H1 (cell line): Measurements from ENCODE around the gene STRIP2. TPM values are rescaled to one million over a fixed set of nuclear protein-coding genes. Genes with fewer than 3 reads are reported as not detected.

Experiments
- CTCF ChIA-PET: fragments of 300-600 bp; sonication (Branson Sonifier 250); formaldehyde crosslinking; loops from one replicate; lab custom pipeline; 2021; ENCODE audit not compliant: partially characterized antibody; lab: Charles Lee
- POLR2A ChIA-PET: fragments of 300-600 bp; sonication (Branson Sonifier 250); formaldehyde crosslinking; loops from one replicate; lab custom pipeline; 2021; ENCODE audit warnings: inconsistent platforms; ENCODE audit not compliant: partially characterized antibody; lab: Charles Lee
- DNase-seq, 2 experiments: peaks; one replicate each; pipeline versions ENCODE4 v3.0.0 to v3.0.0-alpha.2; 2010 to 2022; ENCODE audit warnings: low spot score in 2 of 2, low read depth in 1 of 2, mixed read lengths in 1 of 2
- FAIRE-seq: peaks from 2 replicates; lab custom pipeline; 2011; peaks lifted over from hg19 to GRCh38; lab: Jason Lieb, UNC
- H2AFZ ChIP-seq: 2 replicates; pipeline ENCODE4 v1.8.1; 2012; ENCODE audit warnings: low read length, inconsistent platforms
- H2AK5ac ChIP-seq: 2 replicates; pipeline ENCODE4 v1.6.1; 2013; ENCODE audit warnings: low read depth, low read length
- H2BK120ac ChIP-seq: replicated peaks from 2 replicates; pipeline ENCODE3; 2013; ENCODE audit warnings: low read depth, low read length, inconsistent platforms
- H2BK12ac ChIP-seq: 2 replicates; pipeline ENCODE4 v1.6.1; 2013; ENCODE audit warnings: low read depth, low read length
- H2BK15ac ChIP-seq: 2 replicates; pipeline ENCODE4 v1.6.1; 2013; ENCODE audit warnings: low read length
- H2BK20ac ChIP-seq: 2 replicates; pipeline ENCODE4 v1.6.1; 2013; ENCODE audit warnings: low read length
- H2BK5ac ChIP-seq: 2 replicates; pipeline ENCODE4 v1.6.1; 2013; ENCODE audit warnings: low read depth, low read length
- H3K14ac ChIP-seq: 2 replicates; pipeline ENCODE4 v1.6.1; 2013; ENCODE audit warnings: inconsistent platforms; ENCODE audit not compliant: insufficient read length
- H3K18ac ChIP-seq: 2 replicates; pipeline ENCODE4 v1.6.1; 2013; ENCODE audit warnings: low read length; ENCODE audit errors: extremely low read depth
- H3K23ac ChIP-seq: 2 replicates; pipeline ENCODE4 v1.6.1; 2013; ENCODE audit warnings: inconsistent platforms; ENCODE audit not compliant: insufficient read length
- H3K23me2 ChIP-seq: 2 replicates; pipeline ENCODE4 v1.6.1; 2013; ENCODE audit warnings: low read depth, low read length
- H3K27ac ChIP-seq: 2 replicates; pipeline ENCODE4 v1.6.1; 2011; ENCODE audit warnings: low read depth, low read length, inconsistent platforms
- H3K27me3 ChIP-seq, 4 experiments: replicated peaks in 1 of 4; 1 replicate in 1 of 4; 2 replicates in 3 of 4; pipeline versions ENCODE4 v1.6.1 to v1.8.1; 2011 to 2013; ENCODE audit warnings: low read length in 3 of 4, mild to moderate bottlenecking in 3 of 4, inconsistent platforms in 2 of 4, mixed read lengths in 2 of 4, moderate library complexity in 1 of 4; ENCODE audit not compliant: control insufficient read depth in 3 of 4, insufficient read depth in 3 of 4; ENCODE audit errors: extremely low read depth in 1 of 4
- H3K36me3 ChIP-seq, 4 experiments: 2 replicates each; pipeline versions ENCODE4 v1.6.1 to v1.8.1; 2011 to 2013; ENCODE audit warnings: mild to moderate bottlenecking in 4 of 4, low read length in 3 of 4, moderate library complexity in 2 of 4, control low read depth in 1 of 4, inconsistent platforms in 1 of 4; ENCODE audit not compliant: insufficient read depth in 4 of 4, control insufficient read depth in 2 of 4
- H3K4ac ChIP-seq: replicated peaks from 2 replicates; pipeline ENCODE3; 2013; ENCODE audit warnings: low read length, low read depth, mixed read lengths, inconsistent platforms; ENCODE audit not compliant: insufficient read length
- H3K4me1 ChIP-seq, 4 experiments: replicated peaks in 1 of 4; 1 replicate in 1 of 4; 2 replicates in 3 of 4; pipeline versions ENCODE4 v1.6.1 to v1.8.1; 2011 to 2013; ENCODE audit warnings: low read length in 3 of 4, inconsistent platforms in 2 of 4, mixed read lengths in 1 of 4; ENCODE audit not compliant: insufficient read depth in 4 of 4, control insufficient read depth in 3 of 4
- H3K4me2 ChIP-seq, 2 experiments: 2 replicates each; pipeline versions ENCODE4 v1.6.1 to v1.8.1; 2011 to 2013; ENCODE audit warnings: low read depth in 2 of 2, low read length in 2 of 2, control low read depth in 1 of 2, inconsistent platforms in 1 of 2, mild to moderate bottlenecking in 1 of 2; ENCODE audit not compliant: insufficient read depth in 1 of 2
- H3K4me3 ChIP-seq, 4 experiments: fragments of 200-600, 300-600 bp in 1 of 4; sonication (generic), shearing (Covaris generic), sonication (Bioruptor Twin) in 1 of 4; 2 replicates each; pipeline versions ENCODE4 v1.5.1 to v1.8.1; 2011 to 2016; ENCODE audit warnings: low read length in 4 of 4, low read depth in 3 of 4, control low read depth in 2 of 4, inconsistent platforms in 2 of 4, mild to moderate bottlenecking in 2 of 4, mixed read lengths in 1 of 4, moderate library complexity in 1 of 4; ENCODE audit not compliant: insufficient read depth in 2 of 4; ENCODE audit errors: extremely low read depth in 1 of 4
- H3K56ac ChIP-seq: replicated peaks from 2 replicates; pipeline ENCODE3; 2013; ENCODE audit warnings: low read depth, mild to moderate bottlenecking, mixed read lengths, low read length, inconsistent platforms; ENCODE audit not compliant: insufficient read length
- H3K79me1 ChIP-seq: 2 replicates; pipeline ENCODE4 v1.6.1; 2013; ENCODE audit warnings: low read depth, low read length, control low read depth
- H3K79me2 ChIP-seq, 2 experiments: 2 replicates each; pipeline versions ENCODE4 v1.6.1 to v1.8.1; 2012 to 2013; ENCODE audit warnings: low read length in 2 of 2, mild to moderate bottlenecking in 2 of 2, inconsistent platforms in 1 of 2; ENCODE audit not compliant: insufficient read depth in 2 of 2, control insufficient read depth in 1 of 2
- H3K9ac ChIP-seq, 4 experiments: replicated peaks in 1 of 4; 1 replicate in 1 of 4; 2 replicates in 3 of 4; pipeline versions ENCODE4 v1.6.1 to v1.8.1; 2011 to 2013; ENCODE audit warnings: low read depth in 3 of 4, low read length in 3 of 4, control low read depth in 2 of 4, mild to moderate bottlenecking in 2 of 4, moderate library complexity in 2 of 4, inconsistent platforms in 1 of 4; ENCODE audit errors: extremely low read depth in 1 of 4
- H3K9me3 ChIP-seq, 2 experiments: 2 replicates each; pipeline versions ENCODE4 v1.6.1 to v1.8.1; 2012 to 2013; ENCODE audit warnings: mild to moderate bottlenecking in 2 of 2, moderate library complexity in 2 of 2, control low read depth in 1 of 2, inconsistent platforms in 1 of 2, low read depth in 1 of 2, low read length in 1 of 2, mixed read lengths in 1 of 2; ENCODE audit not compliant: insufficient read depth in 2 of 2
- H4K20me1 ChIP-seq, 2 experiments: replicated peaks in 1 of 2; 2 replicates each; pipeline versions ENCODE3 to v1.8.1; 2011 to 2013; ENCODE audit warnings: inconsistent platforms in 2 of 2, low read length in 2 of 2, mild to moderate bottlenecking in 1 of 2; ENCODE audit not compliant: insufficient read depth in 2 of 2, control insufficient read depth in 1 of 2
- H4K5ac ChIP-seq: 2 replicates; pipeline ENCODE4 v1.6.1; 2013; ENCODE audit warnings: low read length, low read depth, mixed read lengths, inconsistent platforms; ENCODE audit not compliant: insufficient read length
- H4K8ac ChIP-seq: 2 replicates; pipeline ENCODE4 v1.8.0; 2013; ENCODE audit warnings: mild to moderate bottlenecking, moderate library complexity, low read length, inconsistent platforms; ENCODE audit not compliant: insufficient read depth; ENCODE audit errors: extremely low read depth
- H4K91ac ChIP-seq: replicated peaks from 2 replicates; pipeline ENCODE3; 2013; ENCODE audit warnings: low read length, mixed read lengths, inconsistent platforms; ENCODE audit not compliant: insufficient read length
- CBX5 ChIP-seq: fragments of 300-800, 300-1000 bp; sonication (generic); IDR thresholded peaks from 2 replicates; pipeline ENCODE4 v1.7.1; 2016; ENCODE audit warnings: antibody characterized with exemption, low read length, low read depth
- CHD1 ChIP-seq: IDR thresholded peaks from 2 replicates; pipeline ENCODE4 v1.6.1; 2012; ENCODE audit warnings: low read depth, low read length, improper control_type of control experiment
- EP300 ChIP-seq, 2 experiments: IDR thresholded peaks; 1 replicate in 1 of 2; 2 replicates in 1 of 2; pipeline ENCODE4 v1.6.1; 2011 to 2012; ENCODE audit warnings: low read depth in 2 of 2, low read length in 2 of 2, mild to moderate bottlenecking in 2 of 2, borderline replicate concordance in 1 of 2, inconsistent platforms in 1 of 2, moderate library complexity in 1 of 2
- EZH2 ChIP-seq: fragments of 200-600 bp; sonication (generic); IDR thresholded peaks from 2 replicates; pipeline ENCODE4 v1.7.1; 2012; ENCODE audit warnings: low read depth, mild to moderate bottlenecking, moderate library complexity, low read length, inconsistent platforms; ENCODE audit not compliant: severe bottlenecking
- KDM1A ChIP-seq: fragments of 200-600, 300-600 bp; sonication (generic); IDR thresholded peaks from 2 replicates; pipeline ENCODE4 v1.7.1; 2016; ENCODE audit warnings: mild to moderate bottlenecking, low read length, borderline replicate concordance
- KDM4A ChIP-seq: IDR thresholded peaks from one replicate; pipeline ENCODE4 v1.7.1; 2012; ENCODE audit warnings: low read depth, mild to moderate bottlenecking, moderate library complexity, low read length, inconsistent platforms; ENCODE audit not compliant: severe bottlenecking
- RFX5 ChIP-seq: IDR thresholded peaks from 2 replicates; pipeline ENCODE4 v1.6.1; 2011; ENCODE audit warnings: low read depth, low read length, improper control_type of control experiment, borderline replicate concordance
- SIRT6 ChIP-seq: IDR thresholded peaks from one replicate; pipeline ENCODE4 v1.7.1; 2012; ENCODE audit warnings: low read length, inconsistent platforms
- YY1 ChIP-seq: IDR thresholded peaks from 2 replicates; pipeline ENCODE4 v1.6.1; 2011; ENCODE audit warnings: low read depth, mild to moderate bottlenecking, low read length
- WGBS, 2 experiments: shearing (Covaris generic) in 1 of 2; methylation state at CpG; one replicate each; pipeline versions ENCODE4 v1.1.6 to v1.1.7; 2013 to 2015; ENCODE audit warnings: low lambda C conversion rate in 2 of 2, mixed read lengths in 2 of 2, inconsistent platforms in 1 of 2, low coverage in 1 of 2, missing lambda C conversion rate in 1 of 2; ENCODE audit not compliant: insufficient replicate concordance in 2 of 2, insufficient coverage in 1 of 2, insufficient read length in 1 of 2; ENCODE audit errors: extremely low coverage in 1 of 2, missing lambda C conversion rate in 1 of 2; 5-methylcytosine and 5-hydroxymethylcytosine counted together
- polyA plus RNA-seq, 7 experiments: library from polyadenylated mRNA; depleted of rRNA in 3 of 7; stranded (reverse) in 5 of 7; unstranded in 2 of 7; fragments of >200 nt in 5 of 7; fragments of 200-250 nt in 2 of 7; gene quantifications; 1 replicate in 5 of 7; 2 replicates in 1 of 7; 4 replicates in 1 of 7; pipeline versions ENCODE4 v1.2.1 to v1.2.3, GENCODE V29; 2011 to 2013; ENCODE audit warnings: missing spikeins in 2 of 7, mixed read lengths in 2 of 7
- total RNA-seq: library from RNA; stranded (reverse); fragmentation: NEBNext Ultra II Directional; extraction: Animal tissue kit (Norgen Biotek cat#: 25700); gene quantifications from 2 replicates; pipeline ENCODE4 v1.2.1, GENCODE V29; 2021
- TF ChIP-seq, protein P1 (sequence below): IDR thresholded peaks from 2 replicates; pipeline ENCODE4 v1.6.1; 2012; ENCODE audit warnings: low read length, inconsistent platforms

STRIP2 gene
- total and polyA plus RNA-seq, 2 of the 8 experiments (the other 6 are each of a cell fraction or from before 2014, with no cell fraction given), result 5.3 to 8.2 TPM

DNA sequence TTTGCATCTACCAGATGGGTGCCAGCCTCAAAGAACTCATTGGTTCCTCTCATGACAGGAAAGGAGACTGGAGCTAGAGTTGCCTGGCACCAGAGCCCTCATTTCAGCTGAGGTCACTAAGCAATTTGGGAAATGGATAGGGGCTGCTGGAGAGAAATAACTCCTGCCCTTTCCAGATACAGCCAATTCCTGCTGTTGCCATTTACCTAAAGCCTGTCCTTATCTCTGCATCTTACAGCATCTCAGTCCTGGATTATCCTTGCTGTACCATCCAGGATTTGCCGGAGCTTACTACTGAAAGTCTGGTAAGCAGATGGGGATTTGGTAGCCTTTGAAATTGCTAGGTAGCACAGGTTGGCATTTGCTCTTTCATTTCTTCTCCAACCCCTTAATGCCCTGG lies 36.2 kb downstream of the STRIP2 start:
- Histone ChIP-seq H3K14ac (no peak overlapping the region), H3K27ac (no peak overlapping the region), H4K5ac (no peak overlapping the region), H2AFZ (no peak overlapping the region), H2BK15ac (no peak overlapping the region), H3K4ac (no peak overlapping the region), H3K79me2 (no peaks in the 10 kb centered on the region), H3K18ac (no peak overlapping the region), H3K79me1 (no peaks in the 10 kb centered on the region), H2BK5ac (no peak overlapping the region), H2BK20ac (no peak overlapping the region), H3K23ac (no peak overlapping the region), H4K8ac (no peak overlapping the region), H3K27me3 (no peaks in the 10 kb centered on the region), H3K4me1 (peaks cover 0 to 8% (median 6%) of the 10 kb centered on the region in 4 experiments; a peak in 4 of 7 replicates), H4K20me1 (no peaks in the 10 kb centered on the region), H3K9ac (0 out of 7 replicates have a peak overlapping the region, but pooled peaks of 1 of the 4 experiments have one; percentile 16), H3K4me2 (peak overlapping the region in 1 of 2 experiments; percentile 44; a peak in 1 of 4 replicates), H3K4me3 (no peak overlapping the region), H3K23me2 (no peaks in the 10 kb centered on the region), H2BK120ac (no peak overlapping the region), H3K9me3 (no peaks in the 10 kb centered on the region), H4K91ac (no peak overlapping the region), H3K36me3 (peaks cover 0 to 23% (median 6%) of the 10 kb centered on the region in 4 experiments; a peak in 5 of 8 replicates), H2BK12ac (no peak overlapping the region), H3K56ac (no peak overlapping the region), H2AK5ac (no peak overlapping the region)
- POLR2A ChIA-PET, result interaction anchor here (1.1 kb wide), 1 partner anchor 130 kb away, joined by 3 read pairs; no protein-coding TSS in a partner anchor
- FAIRE-seq (no peak), DNase-seq (no peak)
- TF ChIP-seq, protein P1, sequence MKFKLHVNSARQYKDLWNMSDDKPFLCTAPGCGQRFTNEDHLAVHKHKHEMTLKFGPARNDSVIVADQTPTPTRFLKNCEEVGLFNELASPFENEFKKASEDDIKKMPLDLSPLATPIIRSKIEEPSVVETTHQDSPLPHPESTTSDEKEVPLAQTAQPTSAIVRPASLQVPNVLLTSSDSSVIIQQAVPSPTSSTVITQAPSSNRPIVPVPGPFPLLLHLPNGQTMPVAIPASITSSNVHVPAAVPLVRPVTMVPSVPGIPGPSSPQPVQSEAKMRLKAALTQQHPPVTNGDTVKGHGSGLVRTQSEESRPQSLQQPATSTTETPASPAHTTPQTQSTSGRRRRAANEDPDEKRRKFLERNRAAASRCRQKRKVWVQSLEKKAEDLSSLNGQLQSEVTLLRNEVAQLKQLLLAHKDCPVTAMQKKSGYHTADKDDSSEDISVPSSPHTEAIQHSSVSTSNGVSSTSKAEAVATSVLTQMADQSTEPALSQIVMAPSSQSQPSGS, result no peak
- TF ChIP-seq RFX5 (no peak), KDM4A (no peak), YY1 (no peak), EZH2 (no peak), KDM1A (no peak), SIRT6 (no peak), CBX5 (no peak), EP300 (IDR thresholded peaks at IDR 0.05; ENCODE audit: borderline replicate concordance in 1 of 2, low read depth in 2 of 2, low read length in 2 of 2) (no peak), CHD1 (no peak)
- WGBS, 2 experiments, result 89% methylated on average over 1 of the region's 1 CpG; no CpG with 5 or more reads in 1 of the 2 experiments
- CTCF ChIA-PET, result interaction anchor here (0.8 to 7.8 kb wide), 22 partner anchors 9 to 540 kb away, joined by 3 to 87 read pairs (median 6); partner anchors contain the start of gene STRIP2
